Suprapubic skin (tissue), 4 donors: ENCODE measurements around the gene SORCS1.

Experiments
- EP300 ChIP-seq: sonication (generic); formaldehyde crosslinking; IDR thresholded peaks from one replicate; pipeline ENCODE4 v1.6.1; 2017; ENCODE audit warnings: antibody characterized with exemption
- POLR2A ChIP-seq, 2 donors: fragments of 450-650 bp; IDR thresholded peaks; one replicate each; pipeline ENCODE4 v1.6.1; 2017; ENCODE audit warnings: antibody characterized with exemption in 2 of 2, mild to moderate bottlenecking in 2 of 2, moderate library complexity in 2 of 2
- POLR2AphosphoS5 ChIP-seq, 3 donors: sonication (generic); formaldehyde crosslinking; IDR thresholded peaks; one replicate each; pipeline ENCODE4 v1.6.1; 2017; ENCODE audit warnings: antibody characterized with exemption in 3 of 3
- TF ChIP-seq, protein P1 (sequence below), 2 donors: fragments of 200-600 bp in 1 of 2; fragments of 450-650 bp in 1 of 2; sonication (generic) in 1 of 2; IDR thresholded peaks; one replicate each; pipeline ENCODE4 v1.5.1; 2016 to 2019; ENCODE audit warnings: antibody characterized with exemption in 2 of 2, mild to moderate bottlenecking in 1 of 2, moderate library complexity in 1 of 2

DNA sequence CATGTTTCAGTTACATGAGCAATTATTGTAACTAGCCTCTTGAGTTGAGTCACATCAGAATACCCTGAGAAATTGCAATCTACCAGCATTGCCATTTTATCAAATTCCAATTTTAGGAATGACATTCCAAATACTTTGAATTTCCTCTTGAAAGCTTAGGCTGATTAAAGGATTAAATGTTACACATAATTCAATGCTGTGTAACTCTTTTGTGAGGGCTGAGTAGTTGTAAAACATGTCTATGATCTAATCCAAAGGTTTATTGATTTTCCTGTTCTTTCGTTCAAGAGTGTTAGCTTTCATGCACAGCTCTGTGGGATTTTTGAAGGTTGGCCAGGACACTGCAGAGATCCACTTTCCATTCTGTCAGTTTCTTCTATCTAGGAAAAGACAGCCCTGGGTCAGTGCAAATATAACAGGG lies 193.1 kb downstream of the SORCS1 start:
- TF ChIP-seq EP300, result no peak
- TF ChIP-seq, protein P1, sequence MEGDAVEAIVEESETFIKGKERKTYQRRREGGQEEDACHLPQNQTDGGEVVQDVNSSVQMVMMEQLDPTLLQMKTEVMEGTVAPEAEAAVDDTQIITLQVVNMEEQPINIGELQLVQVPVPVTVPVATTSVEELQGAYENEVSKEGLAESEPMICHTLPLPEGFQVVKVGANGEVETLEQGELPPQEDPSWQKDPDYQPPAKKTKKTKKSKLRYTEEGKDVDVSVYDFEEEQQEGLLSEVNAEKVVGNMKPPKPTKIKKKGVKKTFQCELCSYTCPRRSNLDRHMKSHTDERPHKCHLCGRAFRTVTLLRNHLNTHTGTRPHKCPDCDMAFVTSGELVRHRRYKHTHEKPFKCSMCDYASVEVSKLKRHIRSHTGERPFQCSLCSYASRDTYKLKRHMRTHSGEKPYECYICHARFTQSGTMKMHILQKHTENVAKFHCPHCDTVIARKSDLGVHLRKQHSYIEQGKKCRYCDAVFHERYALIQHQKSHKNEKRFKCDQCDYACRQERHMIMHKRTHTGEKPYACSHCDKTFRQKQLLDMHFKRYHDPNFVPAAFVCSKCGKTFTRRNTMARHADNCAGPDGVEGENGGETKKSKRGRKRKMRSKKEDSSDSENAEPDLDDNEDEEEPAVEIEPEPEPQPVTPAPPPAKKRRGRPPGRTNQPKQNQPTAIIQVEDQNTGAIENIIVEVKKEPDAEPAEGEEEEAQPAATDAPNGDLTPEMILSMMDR (IDR thresholded peaks at IDR 0.05), result no peak
- TF ChIP-seq POLR2A (IDR thresholded peaks at IDR 0.05), result no peak
- no peak for TF ChIP-seq POLR2AphosphoS5 (IDR thresholded peaks at IDR 0.05)
